Measurements from ENCODE around the gene PTPRN2.
"Not testable (repeated sequence)": the region's sequence is repeated elsewhere in the genome, so short reads cannot be mapped to it uniquely, and the experiment has no call there.

The PTPRN2 gene

GRCh38 chr7:158256091-158256816 is 331.4 kb downstream of the PTPRN2 start:
- DNase-seq (ENCODE audit: low read depth, low spot score): no peak
- no peak overlapping the region for H3K4me3 ChIP-seq (ENCODE audit: low read depth, low read length)
- ChIA-PET CTCF (no interaction called here), POLR2A (no interaction called here)
- no peak for TF ChIP-seq CTCF (IDR thresholded peaks at IDR 0.05; ENCODE audit: insufficient read depth, low read length, missing control alignments)

- H3K4me3 ChIP-seq (ENCODE audit: low read depth, low read length): no peak overlapping the region
- ChIA-PET POLR2A (no interaction called here), CTCF (no interaction called here)
- DNase-seq (ENCODE audit: low read depth, low spot score): no peak
- TF ChIP-seq CTCF (IDR thresholded peaks at IDR 0.05; ENCODE audit: insufficient read depth, low read length, missing control alignments): no peak
Observed at GRCh38 chr7:158255558-158255957, 332.1 kb downstream of the PTPRN2 start.

- no peak for TF ChIP-seq CTCF (IDR thresholded peaks at IDR 0.05; ENCODE audit: insufficient read depth, low read length, missing control alignments)
- no peak overlapping the region for H3K4me3 ChIP-seq (ENCODE audit: low read depth, low read length)
- ChIA-PET POLR2A (no interaction called here), CTCF (no interaction called here)
- no peak for DNase-seq (ENCODE audit: low read depth, low spot score)
Observed at GRCh38 chr7:158255156-158255555, 332.5 kb downstream of the PTPRN2 start.

GRCh38 chr7:158253670-158254045 is 334.0 kb downstream of the PTPRN2 start:
- POLR2A ChIA-PET; CTCF ChIA-PET; H3K4me3 ChIP-seq (ENCODE audit: low read depth, low read length); DNase-seq (ENCODE audit: low read depth, low spot score): not testable (repeated sequence)

GRCh38 chr7:158252837-158253669 is 334.6 kb downstream of the PTPRN2 start:
- no peak for DNase-seq (ENCODE audit: low read depth, low spot score)
- TF ChIP-seq CTCF (IDR thresholded peaks at IDR 0.05; ENCODE audit: insufficient read depth, low read length, missing control alignments): no peak
- CTCF ChIA-PET: no interaction called here
- H3K4me3 ChIP-seq (ENCODE audit: low read depth, low read length): no peak overlapping the region
- POLR2A ChIA-PET: no interaction called here

- TF ChIP-seq CTCF (IDR thresholded peaks at IDR 0.05; ENCODE audit: insufficient read depth, low read length, missing control alignments): no peak
- no peak overlapping the region for H3K4me3 ChIP-seq (ENCODE audit: low read depth, low read length)
- ChIA-PET CTCF (no interaction called here), POLR2A (no interaction called here)
- no peak for DNase-seq (ENCODE audit: low read depth, low spot score)
Observed at GRCh38 chr7:158252081-158252836, 335.4 kb downstream of the PTPRN2 start.

Measured in AG04449 (cell line).